Middle frontal gyrus (tissue), 1 donor: Measurements from ENCODE around the gene MEIOB.
"Not testable (repeated sequence)": the region's sequence is repeated elsewhere in the genome, so short reads cannot be mapped to it uniquely, and the experiment has no call there.

ENCODE experiments used
- DNase-seq: peaks from one replicate; pipeline ENCODE4 v3.0.0-alpha.2; 2015; ENCODE audit warnings: low spot score; ENCODE audit errors: extremely low spot score

The MEIOB gene

DNA sequence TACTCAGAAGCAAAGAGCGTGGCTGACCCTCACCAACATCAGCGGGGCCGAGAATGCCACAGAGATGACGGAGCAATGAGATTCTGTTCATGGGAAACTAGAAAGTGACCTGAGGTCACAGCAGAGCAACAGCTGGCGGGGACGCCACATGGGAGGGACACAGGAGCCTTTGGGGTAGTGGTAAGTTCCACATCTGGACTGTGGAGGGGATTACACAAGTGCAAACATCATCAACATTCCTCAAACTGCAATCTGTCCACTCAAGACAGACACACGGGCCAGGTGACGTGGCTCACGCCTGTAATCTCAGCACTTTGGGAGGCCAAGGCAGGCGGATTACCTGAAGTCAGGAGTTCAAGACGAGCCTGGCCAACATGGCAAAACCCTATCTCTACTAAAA is 56.5 kb downstream of the MEIOB start:
- DNase-seq: no peak

DNA sequence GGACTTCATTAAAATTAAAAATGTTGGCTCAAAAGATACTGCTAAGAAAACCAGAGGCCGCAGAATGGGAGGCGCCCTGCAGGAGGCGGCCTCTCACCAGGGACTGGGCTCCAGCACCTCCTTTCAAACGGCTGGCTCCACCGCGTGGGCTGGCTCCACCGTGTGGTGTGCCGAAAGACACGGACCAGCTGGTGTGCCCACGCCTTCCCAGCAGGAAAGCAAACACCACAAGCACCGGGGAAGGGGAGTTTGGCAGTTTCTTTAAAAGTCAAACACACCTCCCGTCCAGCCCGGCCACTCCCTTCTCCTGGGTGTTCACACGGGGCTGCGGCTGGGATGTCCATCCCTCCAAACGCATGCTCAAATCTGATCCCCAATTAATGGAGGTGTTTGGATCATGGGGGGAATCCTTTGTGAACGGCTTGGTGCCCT is 59.2 kb downstream of the MEIOB start:
- DNase-seq: peak; percentile 40

DNA sequence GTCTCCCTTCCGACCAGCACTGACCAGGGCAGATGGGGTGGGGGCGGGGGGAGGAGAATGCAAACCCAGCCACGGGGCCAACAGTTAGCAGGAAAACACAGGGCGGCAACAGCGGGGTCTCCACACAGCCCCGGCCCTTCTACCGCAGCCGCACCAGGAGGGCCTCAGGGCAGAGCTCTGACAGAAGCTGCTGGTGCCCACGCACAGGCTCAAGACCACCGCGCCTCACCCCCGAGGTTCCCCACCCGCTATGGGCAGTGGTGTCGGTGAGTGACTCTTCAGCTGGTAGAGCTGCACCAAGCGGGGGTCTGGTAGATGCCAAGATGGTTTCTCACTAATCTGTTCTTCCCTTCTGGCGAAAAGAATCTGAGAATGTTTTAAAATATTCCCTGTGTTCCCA is 61.4 kb downstream of the MEIOB start:
- no peak for DNase-seq

DNA sequence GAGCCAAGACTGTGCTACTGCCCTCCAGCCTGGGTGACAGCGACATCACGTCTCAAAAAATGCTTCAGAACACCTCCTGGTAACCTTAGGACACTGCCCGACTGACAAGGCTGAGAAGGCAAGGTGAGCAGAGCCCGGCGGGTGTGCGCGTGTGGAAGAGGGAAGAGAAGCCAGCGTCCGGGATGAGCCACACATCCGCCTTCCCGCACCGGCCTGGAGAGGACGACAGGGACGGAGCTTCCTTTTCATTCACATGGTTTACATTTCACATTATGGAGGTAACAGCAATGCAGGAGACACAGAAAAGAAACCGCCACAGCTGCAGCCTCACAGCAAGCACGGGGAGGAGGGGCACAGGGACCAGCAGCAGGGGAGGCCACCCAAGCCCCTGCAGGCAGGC is 61.9 kb downstream of the MEIOB start:
- DNase-seq: no peak

DNA sequence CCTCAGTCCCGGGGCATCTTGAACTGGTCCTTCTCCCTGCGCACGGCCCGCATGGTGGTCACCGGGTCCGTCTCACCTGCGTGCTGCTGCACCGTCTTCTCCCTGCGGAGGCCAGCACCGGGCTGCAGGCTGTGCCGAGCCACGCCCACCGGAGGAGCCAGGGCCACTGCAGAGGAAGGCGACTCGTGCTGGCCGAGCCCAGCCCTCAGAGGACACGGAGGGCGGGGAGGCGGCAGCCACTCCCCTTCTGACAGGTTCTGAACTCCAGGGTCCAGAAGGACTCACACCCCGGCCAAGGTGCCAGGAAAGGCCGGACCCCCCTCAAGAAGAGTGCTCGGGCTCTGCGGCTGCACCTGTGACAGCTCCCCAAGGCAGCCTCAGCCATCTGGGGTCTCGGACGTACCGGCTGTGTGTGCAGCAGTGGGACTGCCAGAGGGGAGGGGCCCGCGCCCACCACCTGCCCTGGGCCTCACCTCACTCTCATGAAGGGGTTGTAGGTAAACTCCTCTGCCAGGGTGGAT is 62.6 kb downstream of the MEIOB start:
- no peak for DNase-seq

DNA sequence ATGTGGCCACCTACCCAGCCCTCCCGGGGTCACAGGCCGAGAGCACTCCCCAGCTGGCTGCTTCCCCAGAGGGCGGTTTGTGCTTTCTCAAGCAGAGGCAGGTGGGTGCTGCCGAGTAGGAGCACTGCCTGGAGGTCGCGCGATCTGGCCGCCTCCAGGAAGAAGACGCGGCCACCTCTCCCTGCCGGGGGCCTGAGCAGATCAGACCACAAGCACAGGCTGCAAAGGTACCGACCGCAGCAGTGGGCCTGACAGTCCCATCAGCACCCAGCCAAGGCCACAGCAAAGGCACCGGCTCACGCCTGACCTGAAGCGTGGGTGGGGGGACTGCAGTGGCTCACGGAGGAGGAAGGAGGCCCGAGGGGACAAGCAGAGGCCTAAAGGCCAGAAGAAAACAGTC is 63.3 kb downstream of the MEIOB start:
- no peak for DNase-seq

DNA sequence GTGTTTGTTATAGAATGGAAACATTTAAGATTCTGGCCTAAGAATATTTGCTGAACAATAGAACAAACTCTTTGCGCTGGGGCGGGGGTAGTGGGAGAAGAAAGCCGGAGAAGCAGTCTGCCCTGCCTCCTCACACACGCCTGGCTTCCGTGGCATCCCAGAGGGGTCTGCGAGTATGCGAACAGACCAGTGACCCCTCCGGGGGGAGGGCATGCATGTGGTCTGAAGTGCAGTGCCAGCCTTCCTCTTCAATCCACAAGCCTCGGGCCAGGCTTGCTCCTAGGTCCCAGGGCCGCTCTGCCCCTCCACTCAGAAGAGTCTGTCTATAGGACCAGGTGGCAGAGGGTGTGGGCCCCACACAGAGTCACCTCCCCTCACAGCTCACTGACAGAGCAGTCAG is 64.3 kb downstream of the MEIOB start:
- no peak for DNase-seq

DNA sequence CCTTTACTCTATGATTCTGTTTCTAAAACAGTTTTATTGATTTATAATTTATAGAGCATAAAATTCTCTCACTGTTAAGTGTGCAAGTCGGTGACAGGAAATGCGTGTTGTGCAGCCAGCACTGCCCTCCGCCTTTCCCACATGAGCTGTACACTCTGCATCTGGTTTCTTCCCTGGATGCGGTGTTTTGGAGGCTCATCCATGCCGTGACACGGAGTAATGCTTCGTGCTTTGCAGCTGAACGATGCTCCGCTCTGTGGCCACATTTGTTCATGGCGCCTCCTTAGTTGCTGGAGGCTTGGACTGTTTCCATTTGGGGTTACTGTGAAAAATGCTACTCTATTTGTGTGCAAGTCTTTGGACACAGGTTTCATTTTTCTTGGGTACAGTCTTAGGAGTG is 71.3 kb downstream of the MEIOB start:
- no peak for DNase-seq

DNA sequence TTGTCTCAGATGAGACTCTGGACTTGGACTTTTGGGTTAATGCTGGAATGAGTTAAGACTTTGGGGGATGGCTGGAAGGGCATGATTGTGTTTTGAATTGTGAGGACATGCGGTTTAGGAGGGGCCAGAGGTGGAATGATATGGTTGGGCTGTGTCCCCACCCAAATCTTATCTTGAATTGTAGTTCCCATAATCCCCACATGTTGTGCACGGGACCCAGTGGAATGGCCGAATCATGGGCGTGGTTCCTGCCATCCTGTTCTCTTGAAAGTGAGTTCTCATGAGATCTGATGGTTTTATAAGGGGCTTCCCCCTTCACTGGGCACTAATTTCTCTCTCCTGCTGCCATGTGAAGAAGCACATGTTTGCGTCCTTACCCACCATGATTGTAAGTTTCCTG is 72.7 kb downstream of the MEIOB start:
- not testable (repeated sequence) for DNase-seq

DNA sequence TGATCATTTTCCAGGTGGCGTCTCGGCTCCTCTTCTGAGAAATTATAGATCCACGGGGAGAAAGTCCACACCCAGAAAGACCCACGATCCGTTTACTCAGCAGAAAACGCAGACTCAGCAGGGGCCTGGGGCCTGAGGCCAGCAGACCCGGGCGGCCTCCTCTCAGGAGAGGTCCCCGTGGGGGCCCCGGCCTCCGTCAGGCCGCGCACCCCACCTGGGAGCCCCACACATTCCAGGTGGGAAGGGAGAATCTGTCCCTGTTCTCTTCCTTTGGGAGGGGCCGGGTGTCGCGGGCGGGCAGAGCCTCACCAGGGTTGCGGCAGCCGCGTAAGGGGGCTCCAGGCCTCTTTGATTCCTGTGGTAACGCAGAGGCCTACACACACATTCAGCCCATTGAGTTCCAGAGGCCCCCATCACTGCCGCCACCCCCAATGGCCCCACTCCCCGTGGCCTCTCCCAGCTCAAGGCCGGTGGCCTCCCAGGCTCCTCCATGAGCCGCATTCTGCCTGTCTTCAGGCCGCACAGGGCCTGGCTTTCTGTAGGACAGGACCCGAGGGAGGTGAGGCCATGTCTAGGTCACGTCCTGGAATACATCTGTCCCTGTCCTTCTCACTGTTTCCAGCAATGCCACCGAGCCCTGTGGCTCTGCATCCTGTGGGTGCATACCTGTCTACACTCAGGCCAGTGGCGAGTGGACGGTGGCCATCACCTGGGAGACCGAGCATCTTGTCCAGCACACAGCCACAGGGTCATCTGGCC is 76.9 kb downstream of the MEIOB start:
- DNase-seq: no peak

DNA sequence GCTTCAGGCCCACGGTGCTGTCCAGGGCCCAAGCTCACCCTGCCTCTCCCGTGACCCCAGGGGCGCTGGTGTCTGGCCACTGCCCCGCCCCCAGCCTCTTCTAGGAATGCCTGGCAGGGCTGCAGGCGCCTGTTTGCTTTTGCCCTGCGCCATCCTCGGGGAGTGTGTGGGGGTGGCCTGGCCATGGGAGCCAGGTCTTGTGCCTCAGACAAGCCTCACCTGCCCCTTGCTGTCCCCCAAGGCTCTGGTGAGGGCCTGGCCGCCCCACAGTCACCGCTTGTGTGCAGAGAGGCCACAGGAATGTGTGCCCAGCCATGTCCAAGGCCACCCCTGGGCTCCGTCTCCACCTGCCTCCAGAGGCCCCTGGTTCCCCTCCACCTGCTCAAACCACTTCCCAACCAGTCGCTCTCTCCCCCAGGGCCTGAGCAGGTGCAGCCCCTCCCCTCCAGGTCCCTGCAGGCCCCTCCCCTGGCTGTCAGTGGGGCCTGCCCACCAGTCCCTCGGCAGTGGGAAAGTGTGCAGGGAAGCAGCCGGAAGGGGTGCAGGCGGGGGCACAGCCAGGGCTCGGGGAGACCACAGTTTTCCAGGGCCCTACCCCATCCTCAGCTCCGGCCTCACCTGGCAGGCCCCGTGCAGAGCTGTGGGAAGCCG is 77.6 kb downstream of the MEIOB start:
- DNase-seq: no peak

DNA sequence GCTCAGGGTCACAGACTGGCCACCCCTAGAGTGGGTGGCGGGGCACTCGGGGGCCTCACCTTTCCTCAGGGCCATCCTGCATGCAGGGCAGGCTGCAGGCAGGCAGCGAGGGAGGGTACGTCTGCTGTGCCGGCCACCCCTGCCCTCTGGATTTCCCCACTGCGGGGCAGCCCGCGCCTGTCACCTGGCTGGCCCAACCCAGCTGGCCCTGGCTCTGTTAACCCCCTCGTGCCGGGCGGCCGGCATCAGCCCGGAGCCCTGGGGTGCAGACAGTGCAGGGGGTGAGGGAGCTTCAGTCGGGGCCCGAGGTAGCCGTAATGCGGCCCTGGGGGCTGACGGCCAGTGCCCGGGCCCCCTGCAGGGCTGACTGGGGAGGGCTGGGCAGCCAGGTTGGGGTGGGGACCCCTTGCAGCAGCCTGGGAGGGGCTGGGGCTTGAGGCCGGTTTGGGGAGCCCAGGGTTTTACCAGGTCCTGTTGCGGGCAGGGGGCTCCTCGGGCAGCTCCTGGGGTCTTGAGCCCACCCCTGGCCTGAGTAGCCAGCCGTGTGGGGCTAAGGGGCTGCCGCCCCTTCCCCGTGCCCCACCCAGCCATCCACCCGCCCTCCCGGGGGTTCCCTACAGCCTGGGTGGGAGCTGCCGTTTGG is 78.3 kb downstream of the MEIOB start, which contains the start of gene IGFALS:
Gene IGFALS, minus strand, starts transcription at position 128 of the 643 bp plus-strand sequence. Its CDS starts 53 bp downstream, at position 75.
- DNase-seq: no peak

DNA sequence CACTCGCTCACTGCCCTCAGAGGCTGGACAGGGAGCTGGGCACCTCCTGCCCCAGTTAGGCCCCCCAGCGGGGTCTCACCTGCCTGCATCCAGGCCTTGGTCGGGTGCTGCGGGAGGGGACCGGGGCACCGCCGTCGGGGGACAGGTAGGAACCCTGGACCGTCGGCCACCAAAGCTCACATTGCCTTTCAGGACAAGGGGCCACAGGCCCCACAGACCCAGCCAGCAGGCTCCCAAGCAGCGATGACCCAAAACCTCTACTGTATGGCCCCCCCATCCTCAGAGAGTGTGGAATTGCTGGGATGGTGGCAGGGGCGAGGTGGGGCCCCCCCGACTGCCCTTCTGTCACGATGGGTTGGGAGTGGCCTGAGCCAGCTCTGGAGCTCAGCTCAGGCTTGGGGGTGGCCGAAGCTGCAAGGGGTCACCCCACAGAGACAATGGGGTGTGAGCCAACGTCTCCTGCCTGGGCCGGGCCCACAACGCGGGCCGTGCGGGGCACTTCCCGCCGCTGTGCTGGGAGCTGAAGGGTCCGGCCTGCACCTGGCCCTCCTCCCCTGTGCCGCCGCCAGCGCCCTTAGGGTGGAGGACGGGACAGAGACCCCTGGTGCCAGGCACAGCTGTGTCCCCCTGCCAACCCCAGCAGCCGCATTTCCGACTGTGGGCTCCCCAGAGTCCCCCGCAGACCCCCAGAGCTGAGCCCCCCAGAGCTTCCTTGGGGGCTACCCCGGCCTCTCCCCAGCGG is 79.0 kb downstream of the MEIOB start:
- no peak for DNase-seq

DNA sequence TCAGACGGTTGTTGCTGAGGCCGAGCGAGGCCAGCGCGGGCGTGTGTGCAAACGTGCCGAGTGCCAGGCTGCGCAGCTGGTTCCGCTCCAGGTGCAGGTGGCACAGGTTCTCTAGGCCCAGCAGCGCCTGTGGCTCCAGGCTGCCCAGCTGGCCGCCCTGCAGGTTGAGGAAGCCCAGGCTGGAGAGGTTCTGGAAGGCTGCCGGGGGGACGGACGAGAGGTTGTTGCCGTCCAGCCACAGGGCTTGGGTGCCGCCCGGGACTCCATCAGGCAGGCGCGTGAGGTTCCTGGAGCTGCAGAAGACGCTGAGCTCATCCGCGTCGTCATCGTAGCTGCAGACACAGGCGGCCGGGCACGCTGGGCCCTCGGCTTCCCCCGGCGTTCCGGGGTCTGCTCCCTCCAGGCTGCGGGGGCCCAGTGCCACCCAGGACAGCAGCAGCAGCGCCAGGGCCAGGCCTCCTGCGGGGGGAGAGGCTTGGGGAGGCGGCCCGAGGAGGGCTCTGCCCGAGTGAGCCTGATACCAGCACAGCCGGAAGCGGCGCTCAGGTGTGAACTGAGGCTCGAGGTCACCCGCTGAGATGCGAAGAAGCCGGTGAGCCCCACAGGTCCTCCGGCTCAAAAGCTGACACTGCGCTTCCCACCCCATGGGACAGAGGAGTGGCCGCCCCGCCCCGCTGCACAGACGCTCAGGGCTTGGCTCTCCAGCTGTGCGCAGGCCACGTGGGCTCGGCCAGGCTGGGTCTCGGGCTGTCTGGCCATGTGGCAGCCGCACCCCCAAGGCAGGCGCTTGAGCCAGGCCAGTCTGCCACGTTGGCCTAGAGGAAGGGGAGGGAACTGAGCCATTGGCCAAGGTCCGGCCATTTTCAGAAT is 79.8 kb downstream of the MEIOB start:
- no peak for DNase-seq

DNA sequence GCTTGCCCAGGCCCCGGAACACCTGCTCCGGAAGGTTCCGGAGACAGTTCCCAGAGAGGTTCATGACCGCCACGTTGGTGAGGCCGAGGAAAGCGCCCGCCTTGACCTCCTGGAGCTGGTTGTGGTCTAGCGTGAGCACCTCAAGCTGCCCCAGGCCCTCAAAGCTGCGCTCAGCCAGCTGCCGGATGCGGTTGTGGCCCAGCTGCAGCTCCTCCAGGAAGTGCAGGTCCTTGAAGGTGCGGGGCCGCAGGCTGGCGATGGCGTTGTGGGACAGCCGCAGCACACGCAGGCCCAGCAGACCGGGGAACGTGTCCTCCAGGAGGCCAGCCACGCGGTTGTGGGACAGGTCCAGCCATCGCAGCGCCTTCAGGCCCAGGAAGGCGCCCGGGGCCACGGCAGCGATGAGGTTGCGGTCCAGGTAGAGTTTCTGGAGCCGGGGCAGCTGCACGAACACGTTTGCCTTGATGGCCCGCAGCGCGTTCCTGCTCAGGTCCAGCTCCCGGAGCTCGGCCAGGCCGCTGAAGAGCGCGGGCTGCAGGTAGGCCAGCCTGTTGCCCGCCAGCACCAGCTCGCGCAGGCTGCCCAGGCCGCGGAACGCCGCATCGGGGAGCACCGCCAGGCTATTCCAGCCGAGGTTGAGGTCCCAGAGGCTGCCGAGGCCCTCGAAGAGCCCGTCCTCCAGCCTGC is 80.6 kb downstream of the MEIOB start:
- no peak for DNase-seq

DNA sequence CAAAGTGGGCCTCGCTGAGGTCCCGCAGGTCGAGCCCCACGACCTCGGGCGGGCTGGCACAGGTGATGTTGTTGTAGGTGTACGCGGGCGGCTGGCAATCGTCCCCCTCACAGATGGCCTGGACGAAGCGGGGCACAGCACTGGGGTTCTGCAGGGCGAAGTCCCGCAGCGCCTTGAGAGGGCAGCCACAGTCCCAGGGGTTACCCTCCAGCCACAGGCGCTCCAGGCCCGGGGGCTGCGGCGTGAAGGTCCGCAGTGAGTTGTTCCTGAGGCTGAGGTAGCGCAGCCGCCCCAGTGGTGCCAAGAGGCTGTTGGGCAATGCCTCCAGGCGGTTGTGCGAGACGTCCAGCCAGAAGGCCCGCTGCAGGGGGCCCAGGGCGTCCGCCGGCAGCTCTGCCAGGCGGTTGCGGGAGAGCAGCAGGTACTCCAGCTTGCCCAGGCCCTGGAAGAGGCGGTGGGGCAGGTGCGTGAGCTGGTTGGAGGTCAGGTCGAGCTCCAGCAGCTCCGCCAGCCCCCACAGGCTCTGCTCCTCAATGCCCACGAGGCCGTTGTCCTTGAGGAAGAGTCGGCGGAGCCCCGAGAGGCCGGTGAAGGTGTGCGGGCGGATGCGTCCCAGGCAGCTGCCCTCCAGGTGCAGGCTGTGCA is 81.2 kb downstream of the MEIOB start:
- DNase-seq: no peak

DNA sequence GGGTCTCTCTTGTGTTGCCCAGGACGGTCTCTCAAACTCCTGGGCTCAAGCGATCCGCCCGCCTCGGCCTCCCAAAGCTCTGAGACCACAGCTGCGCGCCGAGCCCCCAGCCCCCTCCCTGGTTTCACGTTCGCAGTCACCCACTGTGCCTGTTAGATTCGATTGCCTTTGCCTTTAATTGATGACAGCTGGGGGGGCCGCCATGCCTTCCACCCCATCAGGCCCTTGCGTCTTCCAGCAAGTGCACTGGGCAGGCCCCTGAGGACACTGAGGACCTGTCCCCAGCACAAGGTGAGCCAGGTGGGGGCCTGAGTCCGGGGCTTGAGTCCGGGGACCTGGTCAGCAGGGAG is 81.7 kb downstream of the MEIOB start:
- DNase-seq: no peak

DNA sequence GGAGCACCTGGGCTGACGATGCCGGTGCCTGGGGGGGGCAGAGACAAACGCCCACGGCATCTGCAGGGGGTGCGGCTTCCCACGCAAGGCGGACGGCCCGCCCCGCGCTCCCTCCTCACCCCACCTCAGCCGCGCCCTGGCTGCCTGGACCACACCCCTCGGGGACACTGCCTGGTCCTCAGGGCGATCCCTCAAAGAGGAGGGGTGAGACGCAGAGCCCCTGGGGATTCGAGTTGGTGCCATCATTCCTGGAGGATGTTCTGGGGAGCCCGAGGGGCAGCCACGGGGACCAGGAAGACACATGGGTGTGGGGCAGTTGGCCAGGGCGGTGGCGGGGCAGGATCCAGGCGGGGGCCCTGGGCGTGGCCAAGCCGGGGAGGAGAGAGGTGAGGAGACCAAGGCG is 82.3 kb downstream of the MEIOB start:
- no peak for DNase-seq

DNA sequence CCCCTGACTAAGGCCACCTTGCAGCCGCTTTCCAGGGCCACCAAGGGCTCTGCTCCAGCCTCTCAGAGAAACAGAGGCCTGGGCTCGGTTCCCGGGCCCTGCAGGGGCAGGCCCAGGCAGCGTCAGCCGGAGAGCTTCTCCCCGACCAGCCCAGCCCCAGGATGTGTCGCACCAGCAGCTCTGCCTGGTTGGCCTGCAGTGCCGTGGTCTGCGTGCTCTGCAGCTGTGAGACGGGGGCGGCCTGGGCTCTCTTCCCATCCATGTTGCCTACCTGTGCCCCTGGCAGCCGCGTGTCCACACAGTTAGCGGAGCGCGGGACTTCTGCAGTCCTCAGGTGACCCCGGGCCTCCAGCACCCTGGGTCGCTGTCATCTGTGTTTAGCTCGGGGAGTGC is 83.3 kb downstream of the MEIOB start:
- no peak for DNase-seq
